WI38 (cell line): Measurements from ENCODE around the gene ZKSCAN1.
A peak's percentile ranks its signal among the peaks of the same experiment; 100 is the strongest.

ENCODE experiments used
- H3K4me3 ChIP-seq: 2 replicates; pipeline ENCODE4 v1.5.1; 2011; ENCODE audit warnings: low read depth, mild to moderate bottlenecking, control low read depth, low read length
- CTCF ChIP-seq: IDR thresholded peaks from 2 replicates; pipeline ENCODE4 v1.5.1; 2012; ENCODE audit warnings: low read depth, mild to moderate bottlenecking, control low read depth, low read length

ZKSCAN1 gene

GRCh38 chr7:100048680-100049079 lies 33.3 kb downstream of the ZKSCAN1 start:
- TF ChIP-seq CTCF, result no peak
- H3K4me3 ChIP-seq, result no peak overlapping the region

GRCh38 chr7:100049441-100050291 lies 34.3 kb downstream of the ZKSCAN1 start, which contains the start of gene ZSCAN21:
Gene ZSCAN21 (plus strand): TSS chr7:100049774. CDS start chr7:100057007, 7,233 bp downstream.
- peak within 1 kb of the TSS; percentile 77 for H3K4me3 ChIP-seq

GRCh38 chr7:100051611-100052010 lies 36.2 kb downstream of the ZKSCAN1 start:
- no peak overlapping the region for H3K4me3 ChIP-seq
- no peak for TF ChIP-seq CTCF

More at GRCh38 chr7:100049441-100050291, 34.3 kb downstream of the ZKSCAN1 start, which contains the start of gene ZSCAN21:
- TF ChIP-seq CTCF, result no peak

- H3K4me3 ChIP-seq, result no peak overlapping the region
- 0 out of 2 replicates have a peak, but pooled peaks have one; percentile 16 for TF ChIP-seq CTCF
Observed at GRCh38 chr7:100053215-100053614, 37.8 kb downstream of the ZKSCAN1 start.

GRCh38 chr7:100057006-100057405 lies 41.6 kb downstream of the ZKSCAN1 start:
- no peak overlapping the region for H3K4me3 ChIP-seq
- no peak for TF ChIP-seq CTCF

DNA sequence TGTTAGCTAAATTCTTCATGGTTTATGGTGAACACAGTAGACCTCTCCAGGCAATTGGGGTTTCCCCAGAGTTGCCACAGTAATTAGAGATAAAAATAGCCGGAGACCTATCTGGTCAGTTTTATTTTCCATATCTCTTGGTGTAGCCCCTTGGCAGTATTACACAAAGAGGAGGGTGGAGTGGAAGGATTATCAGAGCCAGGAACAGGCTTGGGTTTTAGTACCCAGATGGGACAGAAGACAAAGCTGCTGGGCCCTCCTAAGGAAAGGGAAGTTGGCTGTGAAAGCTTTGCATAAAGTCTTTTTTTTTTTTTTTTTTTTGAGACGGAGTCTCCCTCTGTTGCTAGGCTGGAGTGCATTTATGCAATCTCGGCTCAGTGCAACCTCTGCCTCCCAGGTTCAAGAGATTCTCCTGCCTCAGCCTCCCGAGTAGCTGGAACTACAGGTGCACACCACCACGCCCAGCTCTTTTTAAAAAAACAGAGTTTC lies 43.9 kb downstream of the ZKSCAN1 start:
- TF ChIP-seq CTCF, result no peak
- no peak overlapping the region for H3K4me3 ChIP-seq

GRCh38 chr7:100061518-100062193 lies 46.3 kb downstream of the ZKSCAN1 start:
- TF ChIP-seq CTCF, result no peak
- no peak overlapping the region for H3K4me3 ChIP-seq
